Skeletal muscle satellite cell (primary cell): ENCODE measurements around the gene TGFB2.

Experiments
- H3K27me3 ChIP-seq: 2 replicates; pipeline ENCODE4 v1.7.0; 2013; ENCODE audit warnings: low read length; ENCODE audit not compliant: control insufficient read depth, insufficient read depth
- H3K36me3 ChIP-seq: 2 replicates; pipeline ENCODE4 v1.7.0; 2013; ENCODE audit warnings: mild to moderate bottlenecking, control low read depth, low read length; ENCODE audit not compliant: insufficient read depth
- H3K4me1 ChIP-seq: 2 replicates; pipeline ENCODE4 v1.7.0; 2013; ENCODE audit warnings: low read length; ENCODE audit not compliant: control insufficient read depth, insufficient read depth
- H3K4me2 ChIP-seq: 2 replicates; pipeline ENCODE4 v1.7.0; 2013; ENCODE audit warnings: mild to moderate bottlenecking, low read length
- H3K4me3 ChIP-seq: 2 replicates; pipeline ENCODE4 v1.7.0; 2013; ENCODE audit warnings: low read length
- H3K9ac ChIP-seq: 2 replicates; pipeline ENCODE4 v1.7.0; 2013; ENCODE audit warnings: mild to moderate bottlenecking, low read depth, low read length, moderate library complexity
- H3K9me3 ChIP-seq: replicated peaks from 2 replicates; pipeline ENCODE4 v1.7.0; 2013; ENCODE audit warnings: mild to moderate bottlenecking, control low read depth, low read length

Gene TGFB2

GRCh38 chr1:218380125-218380977 lies 35.2 kb downstream of the TGFB2 start:
- Histone ChIP-seq H3K9ac (no peak overlapping the region), H3K9me3 (no peaks in the 10 kb centered on the region)

GRCh38 chr1:218382261-218382660 lies 37.1 kb downstream of the TGFB2 start:
- peaks cover 45% of the 10 kb centered on the region for H3K4me1 ChIP-seq
- H3K9ac ChIP-seq = no peak overlapping the region
- no peaks in the 10 kb centered on the region for H3K9me3 ChIP-seq
- no peak overlapping the region for H3K4me3 ChIP-seq
- H3K4me2 ChIP-seq = no peak overlapping the region
- H3K36me3 ChIP-seq = no peaks in the 10 kb centered on the region
- no peaks in the 10 kb centered on the region for H3K27me3 ChIP-seq

More at GRCh38 chr1:218380125-218380977, 35.2 kb downstream of the TGFB2 start:
- peak overlapping the region; percentile 45 for H3K4me2 ChIP-seq
- H3K27me3 ChIP-seq = no peaks in the 10 kb centered on the region
- H3K4me3 ChIP-seq = no peak overlapping the region
- H3K4me1 ChIP-seq = peaks cover 60% of the 10 kb centered on the region
- no peaks in the 10 kb centered on the region for H3K36me3 ChIP-seq

- Histone ChIP-seq H3K4me3 (no peak overlapping the region), H3K4me2 (no peak overlapping the region), H3K4me1 (peaks cover 39% of the 10 kb centered on the region), H3K9me3 (no peaks in the 10 kb centered on the region), H3K9ac (no peak overlapping the region), H3K36me3 (no peaks in the 10 kb centered on the region), H3K27me3 (no peaks in the 10 kb centered on the region)
Observed at GRCh38 chr1:218383051-218383450, 37.9 kb downstream of the TGFB2 start.

GRCh38 chr1:218383681-218384080 lies 38.5 kb downstream of the TGFB2 start:
- H3K9ac ChIP-seq = no peak overlapping the region
- peaks cover 39% of the 10 kb centered on the region for H3K4me1 ChIP-seq
- no peaks in the 10 kb centered on the region for H3K9me3 ChIP-seq
- H3K4me2 ChIP-seq = no peak overlapping the region
- no peak overlapping the region for H3K4me3 ChIP-seq
- no peaks in the 10 kb centered on the region for H3K27me3 ChIP-seq
- no peaks in the 10 kb centered on the region for H3K36me3 ChIP-seq

- peaks cover 39% of the 10 kb centered on the region for H3K4me1 ChIP-seq
Observed at GRCh38 chr1:218384581-218384993, 39.5 kb downstream of the TGFB2 start.

GRCh38 chr1:218388591-218388990 lies 43.5 kb downstream of the TGFB2 start:
- H3K4me1 ChIP-seq = peaks cover 28% of the 10 kb centered on the region
- no peaks in the 10 kb centered on the region for H3K36me3 ChIP-seq
- no peak overlapping the region for H3K9ac ChIP-seq
- H3K4me2 ChIP-seq = no peak overlapping the region
- H3K9me3 ChIP-seq = no peaks in the 10 kb centered on the region
- no peaks in the 10 kb centered on the region for H3K27me3 ChIP-seq
- no peak overlapping the region for H3K4me3 ChIP-seq

More at GRCh38 chr1:218384581-218384993, 39.5 kb downstream of the TGFB2 start:
- no peaks in the 10 kb centered on the region for H3K36me3 ChIP-seq
- peak overlapping the region; percentile 1 for H3K9ac ChIP-seq
- H3K9me3 ChIP-seq = no peaks in the 10 kb centered on the region
- no peaks in the 10 kb centered on the region for H3K27me3 ChIP-seq
- no peak overlapping the region for H3K4me3 ChIP-seq
- H3K4me2 ChIP-seq = peak overlapping the region; percentile 11

- H3K4me1 ChIP-seq = peaks cover 25% of the 10 kb centered on the region
- no peaks in the 10 kb centered on the region for H3K36me3 ChIP-seq
- no peak overlapping the region for H3K9ac ChIP-seq
Observed at GRCh38 chr1:218390618-218391017, 45.5 kb downstream of the TGFB2 start.

GRCh38 chr1:218392780-218393179 lies 47.6 kb downstream of the TGFB2 start:
- no peak overlapping the region for H3K4me3 ChIP-seq

More at GRCh38 chr1:218390618-218391017, 45.5 kb downstream of the TGFB2 start:
- Histone ChIP-seq H3K9me3 (no peaks in the 10 kb centered on the region), H3K27me3 (no peaks in the 10 kb centered on the region), H3K4me2 (peak overlapping the region; percentile 3), H3K4me3 (no peak overlapping the region)

GRCh38 chr1:218394416-218394815 lies 49.3 kb downstream of the TGFB2 start:
- no peaks in the 10 kb centered on the region for H3K9me3 ChIP-seq
- H3K36me3 ChIP-seq = no peaks in the 10 kb centered on the region
- no peak overlapping the region for H3K4me3 ChIP-seq
- H3K9ac ChIP-seq = peak overlapping the region; percentile 4
- H3K4me1 ChIP-seq = peaks cover 25% of the 10 kb centered on the region
- H3K4me2 ChIP-seq = peak overlapping the region; percentile 60
- no peaks in the 10 kb centered on the region for H3K27me3 ChIP-seq

More at GRCh38 chr1:218392780-218393179, 47.6 kb downstream of the TGFB2 start:
- H3K27me3 ChIP-seq = no peaks in the 10 kb centered on the region
- H3K36me3 ChIP-seq = no peaks in the 10 kb centered on the region
- H3K4me2 ChIP-seq = no peak overlapping the region
- no peak overlapping the region for H3K9ac ChIP-seq
- peaks cover 25% of the 10 kb centered on the region for H3K4me1 ChIP-seq
- no peaks in the 10 kb centered on the region for H3K9me3 ChIP-seq

- Histone ChIP-seq H3K4me2 (peak overlapping the region; percentile 60), H3K9ac (peak overlapping the region; percentile 0), H3K27me3 (no peaks in the 10 kb centered on the region), H3K9me3 (no peaks in the 10 kb centered on the region), H3K4me3 (no peak overlapping the region), H3K4me1 (peaks cover 25% of the 10 kb centered on the region), H3K36me3 (no peaks in the 10 kb centered on the region)
Observed at GRCh38 chr1:218394989-218395388, 49.9 kb downstream of the TGFB2 start.

GRCh38 chr1:218395916-218396315 lies 50.8 kb downstream of the TGFB2 start:
- Histone ChIP-seq H3K4me1 (peaks cover 17% of the 10 kb centered on the region), H3K9ac (no peak overlapping the region), H3K36me3 (no peaks in the 10 kb centered on the region), H3K4me3 (no peak overlapping the region), H3K9me3 (no peaks in the 10 kb centered on the region), H3K27me3 (no peaks in the 10 kb centered on the region), H3K4me2 (no peak overlapping the region)
